Fibroblast of lung (primary cell): ENCODE data around the gene SLC29A4. TPM values are rescaled to one million over a fixed set of nuclear protein-coding genes. Genes with fewer than 3 reads are reported as not detected.
"Not testable (repeated sequence)": the region's sequence is repeated elsewhere in the genome, so short reads cannot be mapped to it uniquely, and the experiment has no call there.

Source experiments
- DNase-seq, 2 donors: peaks; one replicate each; pipeline versions ENCODE4 v3.0.0 to v3.0.0-alpha.2; 2010; ENCODE audit warnings: low read depth in 2 of 2
- H2AFZ ChIP-seq: 2 replicates; pipeline ENCODE4 v1.5.1; 2012; ENCODE audit warnings: low read length, control low read depth, inconsistent platforms
- H3K27ac ChIP-seq: 2 replicates; pipeline ENCODE4 v1.5.1; 2011; ENCODE audit warnings: low read length, control low read depth; ENCODE audit not compliant: insufficient read depth
- H3K27me3 ChIP-seq: 2 replicates; pipeline ENCODE4 v1.5.1; 2011; ENCODE audit warnings: mild to moderate bottlenecking, low read length; ENCODE audit not compliant: control insufficient read depth, insufficient read depth
- H3K36me3 ChIP-seq: 2 replicates; pipeline ENCODE4 v1.5.1; 2011; ENCODE audit warnings: low read length; ENCODE audit not compliant: control insufficient read depth, insufficient read depth
- H3K4me1 ChIP-seq: 2 replicates; pipeline ENCODE4 v1.5.1; 2011; ENCODE audit warnings: low read length; ENCODE audit not compliant: control insufficient read depth, insufficient read depth; ENCODE audit errors: extremely low read depth
- H3K4me2 ChIP-seq: 2 replicates; pipeline ENCODE4 v1.5.1; 2011; ENCODE audit warnings: low read length, control low read depth; ENCODE audit not compliant: insufficient read depth; ENCODE audit errors: extremely low read depth
- H3K4me3 ChIP-seq, 4 experiments: fragments of 200-600 bp in 1 of 4; sonication (generic) in 1 of 4; replicated peaks in 1 of 4; 2 replicates each; pipeline ENCODE4 v1.5.1; 2011 to 2016; ENCODE audit warnings: low read length in 4 of 4, low read depth in 3 of 4, mild to moderate bottlenecking in 3 of 4, control low read depth in 2 of 4, inconsistent platforms in 1 of 4, mixed read lengths in 1 of 4; ENCODE audit not compliant: insufficient read depth in 1 of 4; ENCODE audit errors: control extremely low read depth in 1 of 4
- H3K79me2 ChIP-seq: 2 replicates; pipeline ENCODE4 v1.5.1; 2012; ENCODE audit warnings: mild to moderate bottlenecking, low read length, inconsistent platforms; ENCODE audit not compliant: control insufficient read depth, insufficient read depth
- H3K9ac ChIP-seq: 2 replicates; pipeline ENCODE4 v1.5.1; 2011; ENCODE audit warnings: mild to moderate bottlenecking, low read length, control low read depth; ENCODE audit not compliant: insufficient read depth
- H3K9me3 ChIP-seq: 2 replicates; pipeline ENCODE4 v1.5.1; 2012; ENCODE audit warnings: low read depth, low read length; ENCODE audit not compliant: control insufficient read depth, insufficient read depth
- H4K20me1 ChIP-seq: 2 replicates; pipeline ENCODE4 v1.5.1; 2011; ENCODE audit warnings: low read length; ENCODE audit not compliant: control insufficient read depth, insufficient read depth; ENCODE audit errors: extremely low read depth
- CTCF ChIP-seq, 2 donors: IDR thresholded peaks in 1 of 2; conservative IDR thresholded peaks in 1 of 2; 1 replicate in 1 of 2; 2 replicates in 1 of 2; pipeline ENCODE4 v1.5.1; 2011 to 2012; ENCODE audit warnings: low read length in 2 of 2, control low read depth in 1 of 2, inconsistent platforms in 1 of 2, low read depth in 1 of 2, mild to moderate bottlenecking in 1 of 2
- EZH2 ChIP-seq: IDR thresholded peaks from 2 replicates; pipeline ENCODE4 v1.5.1; 2012; ENCODE audit warnings: low read length, control low read depth, mild to moderate bottlenecking; ENCODE audit errors: missing control alignments
- polyA plus RNA-seq, 2 donors: library from polyadenylated mRNA; depleted of rRNA in 1 of 2; stranded (reverse) in 1 of 2; unstranded in 1 of 2; fragments of >200 nt; gene quantifications; 2 replicates each; pipeline ENCODE4 v1.2.1, GENCODE V29; 2011 to 2012; ENCODE audit warnings: missing spikeins in 1 of 2
- total RNA-seq: library from RNA; depleted of rRNA; stranded (reverse); fragments of >200 nt; gene quantifications from 2 replicates; pipeline ENCODE4 v1.2.1, GENCODE V29; 2014

The SLC29A4 gene
- total and polyA plus RNA-seq, 2 donors (not counting 1 experiment from before 2014, with no cell fraction given): 1.0 to 5.1 TPM

- no peaks in the 10 kb centered on the region for H3K79me2 ChIP-seq
- no peak overlapping the region for H2AFZ ChIP-seq
- TF ChIP-seq CTCF (conservative IDR thresholded peaks at IDR 0.05 in 1 of 2, IDR thresholded peaks at IDR 0.05 in 1 of 2; ENCODE audit: low read depth in 1 of 2, low read length in 2 of 2): no peak
- no peak for TF ChIP-seq EZH2
- no peak overlapping the region for H3K4me3 ChIP-seq
- H3K9ac ChIP-seq: no peak overlapping the region
- no peaks in the 10 kb centered on the region for H3K9me3 ChIP-seq
- H3K36me3 ChIP-seq: peaks cover 14% of the 10 kb centered on the region
- H3K4me2 ChIP-seq: no peak overlapping the region
- H3K27me3 ChIP-seq: no peaks in the 10 kb centered on the region
- H3K4me1 ChIP-seq: no peaks in the 10 kb centered on the region
- H4K20me1 ChIP-seq: no peaks in the 10 kb centered on the region
- DNase-seq: no peak
- H3K27ac ChIP-seq: no peak overlapping the region
These were observed 37.6 kb downstream of the SLC29A4 start for GRCh38 chr7:5320391-5320790.

DNA sequence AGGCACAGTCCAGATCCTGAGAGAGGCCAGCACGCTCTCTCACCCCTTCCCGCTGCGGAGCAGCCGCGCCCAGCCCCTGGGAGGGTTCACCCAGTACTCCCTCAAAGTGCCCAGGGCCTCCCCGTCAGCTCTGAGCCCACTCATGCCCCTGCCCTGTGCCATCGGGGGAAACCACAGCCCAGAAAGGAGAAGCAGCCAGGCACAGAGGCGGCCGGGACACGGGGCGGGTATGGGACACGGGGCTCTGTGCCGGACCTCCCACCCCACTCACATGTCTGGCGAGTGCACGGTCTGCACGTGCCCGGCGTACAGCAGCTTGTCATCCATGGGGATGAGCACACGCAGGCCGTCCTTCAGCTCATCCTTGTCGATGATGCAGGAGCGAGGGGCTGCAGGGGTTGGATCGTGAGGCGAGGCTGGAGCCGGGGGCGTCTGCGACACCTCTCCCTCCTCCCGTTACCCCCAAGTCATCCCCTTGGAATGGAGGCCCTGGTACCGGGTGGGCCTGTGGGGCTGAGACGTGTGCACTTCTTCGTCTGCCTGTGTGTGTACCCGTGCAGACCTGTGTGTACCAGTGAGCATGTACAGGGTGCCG is 38.2 kb downstream of the SLC29A4 start:
- H3K27me3 ChIP-seq: no peaks in the 10 kb centered on the region
- DNase-seq: no peak
- H3K9ac ChIP-seq: no peak overlapping the region
- no peak overlapping the region for H3K27ac ChIP-seq
- no peaks in the 10 kb centered on the region for H3K4me1 ChIP-seq
- H3K79me2 ChIP-seq: no peaks in the 10 kb centered on the region
- H2AFZ ChIP-seq: no peak overlapping the region
- no peak for TF ChIP-seq EZH2
- TF ChIP-seq CTCF (conservative IDR thresholded peaks at IDR 0.05 in 1 of 2, IDR thresholded peaks at IDR 0.05 in 1 of 2; ENCODE audit: low read depth in 1 of 2, low read length in 2 of 2): no peak
- H3K36me3 ChIP-seq: peaks cover 12% of the 10 kb centered on the region
- no peak overlapping the region for H3K4me3 ChIP-seq
- H3K9me3 ChIP-seq: no peaks in the 10 kb centered on the region
- no peaks in the 10 kb centered on the region for H4K20me1 ChIP-seq
- no peak overlapping the region for H3K4me2 ChIP-seq

DNA sequence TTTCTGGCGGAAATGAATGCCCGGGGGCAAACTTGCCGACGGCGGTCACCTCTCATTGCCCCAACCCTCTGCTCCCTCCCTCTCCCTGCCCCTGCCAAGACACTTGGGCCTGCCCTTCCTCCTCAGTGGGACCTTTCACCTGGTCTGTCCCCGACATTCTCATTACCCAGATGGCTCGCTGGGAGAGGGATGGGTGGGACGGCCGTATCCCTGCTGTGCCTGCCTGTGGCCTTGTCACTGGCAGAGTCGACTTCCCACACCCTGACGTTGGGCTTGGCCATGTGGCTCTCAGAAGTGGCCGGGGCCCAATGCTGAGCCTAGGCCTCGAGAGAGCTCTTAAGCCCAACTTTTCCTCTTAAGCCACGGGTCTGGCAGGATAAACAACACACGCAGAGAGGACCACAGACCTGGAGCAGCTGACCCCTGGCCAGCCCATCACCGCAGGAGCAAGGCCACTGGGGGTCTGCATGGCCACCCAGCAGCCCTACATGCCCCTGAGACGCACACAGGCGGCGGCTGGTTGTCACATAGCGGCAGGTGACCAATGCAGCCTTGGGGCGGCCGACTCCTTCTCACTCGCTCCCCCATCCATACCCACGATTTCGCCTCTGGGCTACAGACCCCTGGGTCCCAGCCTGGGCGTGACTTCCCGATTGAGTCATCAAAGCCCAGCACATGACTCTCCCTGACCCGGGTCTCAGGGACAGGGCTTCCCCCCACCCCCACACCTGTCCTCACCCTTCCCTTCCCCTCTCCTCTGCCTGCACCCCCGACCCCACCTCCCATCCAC is 40.1 kb downstream of the SLC29A4 start:
- H2AFZ ChIP-seq: no peak overlapping the region
- peaks cover 11% of the 10 kb centered on the region for H3K36me3 ChIP-seq
- H3K4me3 ChIP-seq: no peak overlapping the region
- no peak for TF ChIP-seq EZH2
- no peak for TF ChIP-seq CTCF (conservative IDR thresholded peaks at IDR 0.05 in 1 of 2, IDR thresholded peaks at IDR 0.05 in 1 of 2; ENCODE audit: low read depth in 1 of 2, low read length in 2 of 2)
- no peaks in the 10 kb centered on the region for H3K4me1 ChIP-seq
- H3K4me2 ChIP-seq: no peak overlapping the region
- H3K27me3 ChIP-seq: no peaks in the 10 kb centered on the region
- DNase-seq: no peak
- no peak overlapping the region for H3K9ac ChIP-seq
- no peaks in the 10 kb centered on the region for H3K79me2 ChIP-seq
- no peaks in the 10 kb centered on the region for H4K20me1 ChIP-seq
- H3K27ac ChIP-seq: no peak overlapping the region
- no peaks in the 10 kb centered on the region for H3K9me3 ChIP-seq

GRCh38 chr7:5323800-5324781 is 41.3 kb downstream of the SLC29A4 start:
- H3K27ac ChIP-seq, H3K9me3 ChIP-seq, H3K27me3 ChIP-seq, H2AFZ ChIP-seq, H3K4me2 ChIP-seq, H3K9ac ChIP-seq, H4K20me1 ChIP-seq, H3K4me3 ChIP-seq, DNase-seq, H3K4me1 ChIP-seq, H3K79me2 ChIP-seq: not testable (repeated sequence)
- H3K36me3 ChIP-seq: peaks cover 11% of the 10 kb centered on the region
